ENCODE data around the gene PRF1.
"Not testable (repeated sequence)": the region's sequence is repeated elsewhere in the genome, so short reads cannot be mapped to it uniquely, and the experiment has no call there.

The PRF1 gene

GRCh38 chr10:70602665-70603448 lies at the start of gene PRF1:
TSS of gene PRF1 (minus strand) at chr10:70602741. CDS start at chr10:70600902, 1,839 bp downstream.
- Histone ChIP-seq H3K4me1 (ENCODE audit: control insufficient read depth, insufficient read depth, low read length) (no peaks in the 10 kb centered on the region), H3K27me3 (ENCODE audit: control insufficient read depth, insufficient read depth, low read length) (no peaks in the 10 kb centered on the region), H3K9me3 (ENCODE audit: control insufficient read depth, low read length) (no peaks in the 10 kb centered on the region), H3K36me3 (ENCODE audit: control insufficient read depth, insufficient read depth, low read length) (no peaks in the 10 kb centered on the region), H3K4me3 (ENCODE audit: low read length) (no peak within 1 kb of the TSS), H3K9ac (ENCODE audit: low read length) (peak within 1 kb of the TSS; percentile 28)

- no peaks in the 10 kb centered on the region for H3K9me3 ChIP-seq (ENCODE audit: control insufficient read depth, low read length)
- H3K4me3 ChIP-seq (ENCODE audit: low read length): no peak overlapping the region
- no peaks in the 10 kb centered on the region for H3K4me1 ChIP-seq (ENCODE audit: control insufficient read depth, insufficient read depth, low read length)
- H3K9ac ChIP-seq (ENCODE audit: low read length): no peak overlapping the region
- H3K27me3 ChIP-seq (ENCODE audit: control insufficient read depth, insufficient read depth, low read length): no peaks in the 10 kb centered on the region
- H3K36me3 ChIP-seq (ENCODE audit: control insufficient read depth, insufficient read depth, low read length): no peaks in the 10 kb centered on the region
Measured at GRCh38 chr10:70651661-70652060, 49.1 kb upstream of the PRF1 start.

- Histone ChIP-seq H3K9me3 (ENCODE audit: control insufficient read depth, low read length) (no peaks in the 10 kb centered on the region), H3K9ac (ENCODE audit: low read length) (no peak overlapping the region), H3K36me3 (ENCODE audit: control insufficient read depth, insufficient read depth, low read length) (no peaks in the 10 kb centered on the region), H3K27me3 (ENCODE audit: control insufficient read depth, insufficient read depth, low read length) (no peaks in the 10 kb centered on the region), H3K4me3 (ENCODE audit: low read length) (no peak overlapping the region), H3K4me1 (ENCODE audit: control insufficient read depth, insufficient read depth, low read length) (no peaks in the 10 kb centered on the region)
Measured at GRCh38 chr10:70650718-70651117, 48.2 kb upstream of the PRF1 start.

GRCh38 chr10:70650104-70650503 lies 47.6 kb upstream of the PRF1 start:
- Histone ChIP-seq H3K4me1 (ENCODE audit: control insufficient read depth, insufficient read depth, low read length) (no peaks in the 10 kb centered on the region), H3K9me3 (ENCODE audit: control insufficient read depth, low read length) (no peaks in the 10 kb centered on the region), H3K27me3 (ENCODE audit: control insufficient read depth, insufficient read depth, low read length) (no peaks in the 10 kb centered on the region), H3K9ac (ENCODE audit: low read length) (no peak overlapping the region), H3K36me3 (ENCODE audit: control insufficient read depth, insufficient read depth, low read length) (no peaks in the 10 kb centered on the region), H3K4me3 (ENCODE audit: low read length) (no peak overlapping the region)

- Histone ChIP-seq H3K27me3 (ENCODE audit: control insufficient read depth, insufficient read depth, low read length) (no peaks in the 10 kb centered on the region), H3K36me3 (ENCODE audit: control insufficient read depth, insufficient read depth, low read length) (no peaks in the 10 kb centered on the region), H3K4me3 (ENCODE audit: low read length) (no peak overlapping the region), H3K9ac (ENCODE audit: low read length) (no peak overlapping the region), H3K4me1 (ENCODE audit: control insufficient read depth, insufficient read depth, low read length) (no peaks in the 10 kb centered on the region), H3K9me3 (ENCODE audit: control insufficient read depth, low read length) (no peaks in the 10 kb centered on the region)
Measured at GRCh38 chr10:70649526-70649925, 47.0 kb upstream of the PRF1 start.

GRCh38 chr10:70648427-70648826 lies 45.9 kb upstream of the PRF1 start:
- Histone ChIP-seq H3K4me1 (ENCODE audit: control insufficient read depth, insufficient read depth, low read length) (no peaks in the 10 kb centered on the region), H3K36me3 (ENCODE audit: control insufficient read depth, insufficient read depth, low read length) (no peaks in the 10 kb centered on the region), H3K27me3 (ENCODE audit: control insufficient read depth, insufficient read depth, low read length) (no peaks in the 10 kb centered on the region), H3K9ac (ENCODE audit: low read length) (no peak overlapping the region), H3K9me3 (ENCODE audit: control insufficient read depth, low read length) (no peaks in the 10 kb centered on the region), H3K4me3 (ENCODE audit: low read length) (no peak overlapping the region)

GRCh38 chr10:70647086-70647485 lies 44.5 kb upstream of the PRF1 start:
- H3K4me1 ChIP-seq (ENCODE audit: control insufficient read depth, insufficient read depth, low read length): no peaks in the 10 kb centered on the region
- no peaks in the 10 kb centered on the region for H3K36me3 ChIP-seq (ENCODE audit: control insufficient read depth, insufficient read depth, low read length)
- H3K4me3 ChIP-seq (ENCODE audit: low read length): no peak overlapping the region
- no peak overlapping the region for H3K9ac ChIP-seq (ENCODE audit: low read length)
- no peaks in the 10 kb centered on the region for H3K9me3 ChIP-seq (ENCODE audit: control insufficient read depth, low read length)
- no peaks in the 10 kb centered on the region for H3K27me3 ChIP-seq (ENCODE audit: control insufficient read depth, insufficient read depth, low read length)

GRCh38 chr10:70644959-70645358 lies 42.4 kb upstream of the PRF1 start:
- not testable (repeated sequence) for H3K27me3 ChIP-seq (ENCODE audit: control insufficient read depth, insufficient read depth, low read length); H3K36me3 ChIP-seq (ENCODE audit: control insufficient read depth, insufficient read depth, low read length); H3K4me3 ChIP-seq (ENCODE audit: low read length); H3K4me1 ChIP-seq (ENCODE audit: control insufficient read depth, insufficient read depth, low read length); H3K9me3 ChIP-seq (ENCODE audit: control insufficient read depth, low read length); H3K9ac ChIP-seq (ENCODE audit: low read length)

GRCh38 chr10:70643272-70643671 lies 40.7 kb upstream of the PRF1 start:
- not testable (repeated sequence) for H3K27me3 ChIP-seq (ENCODE audit: control insufficient read depth, insufficient read depth, low read length); H3K4me1 ChIP-seq (ENCODE audit: control insufficient read depth, insufficient read depth, low read length); H3K4me3 ChIP-seq (ENCODE audit: low read length); H3K9me3 ChIP-seq (ENCODE audit: control insufficient read depth, low read length); H3K36me3 ChIP-seq (ENCODE audit: control insufficient read depth, insufficient read depth, low read length); H3K9ac ChIP-seq (ENCODE audit: low read length)

GRCh38 chr10:70639640-70640383 lies 37.3 kb upstream of the PRF1 start:
- H3K9ac ChIP-seq (ENCODE audit: low read length); H3K9me3 ChIP-seq (ENCODE audit: control insufficient read depth, low read length); H3K4me3 ChIP-seq (ENCODE audit: low read length); H3K4me1 ChIP-seq (ENCODE audit: control insufficient read depth, insufficient read depth, low read length); H3K27me3 ChIP-seq (ENCODE audit: control insufficient read depth, insufficient read depth, low read length); H3K36me3 ChIP-seq (ENCODE audit: control insufficient read depth, insufficient read depth, low read length): not testable (repeated sequence)

GRCh38 chr10:70634515-70634914 lies 32.0 kb upstream of the PRF1 start:
- not testable (repeated sequence) for H3K27me3 ChIP-seq (ENCODE audit: control insufficient read depth, insufficient read depth, low read length); H3K4me3 ChIP-seq (ENCODE audit: low read length); H3K4me1 ChIP-seq (ENCODE audit: control insufficient read depth, insufficient read depth, low read length); H3K36me3 ChIP-seq (ENCODE audit: control insufficient read depth, insufficient read depth, low read length); H3K9me3 ChIP-seq (ENCODE audit: control insufficient read depth, low read length); H3K9ac ChIP-seq (ENCODE audit: low read length)

GRCh38 chr10:70634011-70634410 lies 31.5 kb upstream of the PRF1 start:
- Histone ChIP-seq H3K27me3 (ENCODE audit: control insufficient read depth, insufficient read depth, low read length) (no peaks in the 10 kb centered on the region), H3K4me3 (ENCODE audit: low read length) (no peak overlapping the region), H3K36me3 (ENCODE audit: control insufficient read depth, insufficient read depth, low read length) (no peaks in the 10 kb centered on the region), H3K9ac (ENCODE audit: low read length) (no peak overlapping the region), H3K9me3 (ENCODE audit: control insufficient read depth, low read length) (no peaks in the 10 kb centered on the region), H3K4me1 (ENCODE audit: control insufficient read depth, insufficient read depth, low read length) (no peaks in the 10 kb centered on the region)

Measured in mucosa of stomach (tissue), 1 donor.